Ascending aorta (tissue), 2 donors: ENCODE results near the gene ARID3A. TPM values are rescaled to one million over a fixed set of nuclear protein-coding genes. Genes with fewer than 3 reads are reported as not detected.

Experiments used
- DNase-seq, 2 donors: peaks; one replicate each; pipeline ENCODE4 v3.0.0-alpha.2; 2019; ENCODE audit warnings: low spot score in 2 of 2
- H3K27ac ChIP-seq, 2 donors: fragments of 200-600 bp; sonication (generic); one replicate each; pipeline ENCODE4 v1.5.1; 2016 to 2017; ENCODE audit warnings: mild to moderate bottlenecking in 1 of 2
- H3K27me3 ChIP-seq: fragments of 200-600 bp; sonication (generic); one replicate; pipeline ENCODE4 v1.5.1; 2017
- H3K36me3 ChIP-seq, 2 donors: fragments of 200-600 bp; sonication (generic); one replicate each; pipeline ENCODE4 v1.5.1; 2016
- H3K4me1 ChIP-seq, 2 donors: fragments of 200-600 bp; sonication (generic); one replicate each; pipeline ENCODE4 v1.5.1; 2016 to 2017; ENCODE audit warnings: mild to moderate bottlenecking in 1 of 2
- H3K4me3 ChIP-seq, 2 donors: fragments of 200-600 bp; sonication (generic); one replicate each; pipeline ENCODE4 v1.5.1; 2016 to 2017; ENCODE audit warnings: mild to moderate bottlenecking in 1 of 2
- H3K9me3 ChIP-seq, 2 donors: fragments of 200-600 bp; sonication (generic); one replicate each; pipeline ENCODE4 v1.5.1; 2016
- CTCF ChIP-seq, 3 experiments: fragments of 200-600 bp in 2 of 3; fragments of 450-650 bp in 1 of 3; sonication (generic) in 2 of 3; IDR thresholded peaks; one replicate each; pipeline ENCODE4 v1.5.1; 2016 to 2019; ENCODE audit warnings: antibody characterized with exemption in 3 of 3, mild to moderate bottlenecking in 1 of 3, moderate library complexity in 1 of 3
- intact Hi-C: fragments of 100-400 bp; cut with DNase I; formaldehyde crosslinking; loops from one replicate; pipeline ENCODE4 v1.15.1; 2023
- total RNA-seq: library from RNA; depleted of rRNA; stranded (reverse); fragments of >200 nt; gene quantifications from one replicate; pipeline ENCODE4 v1.1.0, GENCODE V29; 2016

The ARID3A gene
- total RNA-seq, 1 donor from 2014 or later = 55.3 TPM

DNA sequence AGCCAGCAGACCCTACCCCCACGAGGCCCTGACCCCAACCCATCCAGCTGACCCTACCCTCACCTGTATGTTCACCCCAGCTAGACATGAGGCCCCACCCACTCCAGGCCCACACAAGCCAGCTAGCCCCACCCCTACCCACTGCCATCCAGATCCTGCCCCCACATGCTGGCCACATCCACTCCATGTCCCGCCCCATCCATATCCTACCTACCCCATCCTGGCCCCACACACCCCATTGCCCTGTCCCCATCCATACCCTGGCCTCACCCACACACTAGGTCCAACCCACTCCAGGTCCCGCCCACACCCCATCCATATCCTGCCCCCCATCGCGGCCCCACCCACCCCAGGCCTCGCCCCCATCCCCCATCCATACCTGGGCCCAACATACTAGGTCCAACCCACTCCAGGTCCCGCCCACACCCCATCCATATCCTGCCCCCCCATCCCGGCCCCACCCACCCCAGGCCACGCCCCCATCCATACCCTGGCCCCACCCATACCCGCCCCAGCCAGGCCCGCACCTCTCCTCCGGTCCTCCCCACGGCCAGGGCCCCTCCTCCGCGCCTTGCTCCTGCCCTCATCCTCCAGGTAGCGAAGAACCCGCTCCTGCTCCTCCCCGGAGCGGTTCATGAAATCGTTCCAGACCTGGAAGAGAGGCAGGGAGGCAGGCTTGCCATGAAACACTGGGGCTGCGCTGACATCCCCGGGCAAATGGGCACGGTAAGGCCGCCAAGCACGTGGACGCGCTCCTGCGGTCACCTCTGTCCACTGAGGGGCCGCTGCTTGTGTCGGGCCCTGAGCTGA, 25.3 kb upstream of the ARID3A start:
- Histone ChIP-seq H3K4me3 (no peak overlapping the region), H3K27ac (no peak overlapping the region), H3K27me3 (no peaks in the 10 kb centered on the region), H3K9me3 (no peaks in the 10 kb centered on the region), H3K36me3 (peaks cover 7 to 31% of the 10 kb centered on the region in 2 donors), H3K4me1 (no peaks in the 10 kb centered on the region)
- DNase-seq = no peak
- TF ChIP-seq CTCF (IDR thresholded peaks at IDR 0.05) = no peak
- intact Hi-C loops = no loop called here

DNA sequence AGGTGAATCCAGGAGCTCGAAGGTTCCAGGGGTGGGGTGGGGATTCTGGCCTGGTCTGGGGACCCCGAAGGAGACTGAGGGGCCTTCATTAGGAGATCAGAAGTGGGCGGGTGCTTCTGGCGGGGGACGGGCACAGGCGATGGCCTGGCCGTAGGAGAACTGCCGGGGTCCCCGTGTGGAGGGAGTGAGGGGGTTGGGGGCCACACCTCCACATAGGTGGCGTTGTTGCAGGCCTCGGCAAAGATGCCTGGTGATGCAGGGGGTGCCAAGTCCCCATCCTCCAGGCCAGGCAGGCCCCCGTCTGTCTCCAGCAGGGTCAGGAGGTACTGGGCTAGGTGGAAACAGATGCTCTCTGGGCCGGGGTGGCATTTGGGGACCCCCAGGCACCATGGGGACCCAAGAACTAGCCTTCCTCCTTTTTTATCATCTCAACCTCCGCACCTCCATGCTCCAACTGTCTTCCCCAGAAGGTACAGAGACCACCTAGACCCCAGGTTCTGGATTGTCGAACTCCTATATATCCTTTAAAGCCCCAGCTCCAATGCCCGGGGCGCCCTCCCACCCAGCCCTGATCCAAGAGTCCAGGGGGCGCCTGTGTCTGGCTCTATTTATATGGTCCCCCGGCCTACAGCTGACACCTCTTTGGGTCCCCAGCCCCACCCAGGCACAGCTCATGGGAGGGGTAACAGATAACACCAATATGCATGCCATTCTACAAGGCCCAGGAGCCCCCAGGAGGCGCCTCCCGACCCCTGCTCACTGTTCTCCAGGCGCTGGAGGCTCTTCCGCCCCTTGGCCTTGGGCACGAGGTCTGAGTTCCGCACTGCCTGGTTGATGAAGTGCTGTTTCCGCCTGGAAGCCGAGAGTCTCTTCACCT, 24.4 kb upstream of the ARID3A start:
- Histone ChIP-seq H3K4me1 (no peaks in the 10 kb centered on the region), H3K27ac (no peak overlapping the region), H3K9me3 (no peaks in the 10 kb centered on the region), H3K27me3 (no peaks in the 10 kb centered on the region), H3K36me3 (peaks cover 7 to 31% of the 10 kb centered on the region in 2 donors), H3K4me3 (no peak overlapping the region)
- no peak for TF ChIP-seq CTCF (IDR thresholded peaks at IDR 0.05)
- intact Hi-C loops = no loop called here
- DNase-seq = no peak

DNA sequence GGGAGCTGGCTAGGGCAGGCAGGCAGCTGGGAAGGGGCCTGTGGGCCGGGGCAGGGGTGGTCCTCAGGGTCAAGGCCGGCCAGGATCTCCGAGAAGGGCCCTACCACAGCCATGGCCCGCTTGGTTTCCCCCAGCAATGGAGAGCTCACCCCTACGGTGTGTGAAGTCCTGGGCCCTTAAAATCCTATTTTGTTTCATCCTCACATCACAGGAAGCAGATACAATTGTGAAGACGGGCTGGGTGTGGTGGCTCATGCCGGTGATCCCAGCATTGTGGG, 23.8 kb upstream of the ARID3A start:
- DNase-seq = no peak
- H3K4me1 ChIP-seq = no peaks in the 10 kb centered on the region
- intact Hi-C loops = no loop called here
- no peaks in the 10 kb centered on the region for H3K9me3 ChIP-seq
- no peak overlapping the region for H3K4me3 ChIP-seq
- TF ChIP-seq CTCF (IDR thresholded peaks at IDR 0.05) = no peak
- no peaks in the 10 kb centered on the region for H3K27me3 ChIP-seq
- H3K27ac ChIP-seq = no peak overlapping the region
- peaks cover 7 to 31% of the 10 kb centered on the region in 2 donors for H3K36me3 ChIP-seq

GRCh38 chr19:902446-903226, 23.2 kb upstream of the ARID3A start:
- no peak for DNase-seq
- TF ChIP-seq CTCF (IDR thresholded peaks at IDR 0.05) = no peak
- H3K9me3 ChIP-seq = no peaks in the 10 kb centered on the region
- no peak overlapping the region for H3K27ac ChIP-seq
- peaks cover 7 to 27% of the 10 kb centered on the region in 2 donors for H3K36me3 ChIP-seq
- H3K4me3 ChIP-seq = no peak overlapping the region
- H3K4me1 ChIP-seq = no peaks in the 10 kb centered on the region
- no peaks in the 10 kb centered on the region for H3K27me3 ChIP-seq
- intact Hi-C loops = no loop called here

- TF ChIP-seq CTCF (IDR thresholded peaks at IDR 0.05) = no peak
- no peak overlapping the region for H3K27ac ChIP-seq
Measured at GRCh38 chr19:903266-903797, 22.5 kb upstream of the ARID3A start.

More at GRCh38 chr19:903266-903797, 22.5 kb upstream of the ARID3A start:
- H3K4me3 ChIP-seq = no peak overlapping the region
- peaks cover 7 to 27% of the 10 kb centered on the region in 2 donors for H3K36me3 ChIP-seq
- no peaks in the 10 kb centered on the region for H3K9me3 ChIP-seq
- H3K27me3 ChIP-seq = no peaks in the 10 kb centered on the region
- no peak for DNase-seq
- H3K4me1 ChIP-seq = no peaks in the 10 kb centered on the region
- intact Hi-C loops = no loop called here
